Inferior parietal cortex (tissue), 1 donor: ENCODE results near the gene C12orf57.
"Not testable (repeated sequence)": the region's sequence is repeated elsewhere in the genome, so short reads cannot be mapped to it uniquely, and the experiment has no call there.

Experiments used
- DNase-seq: peaks from one replicate; pipeline ENCODE4 v3.0.0-alpha.2; 2016; ENCODE audit errors: extremely low spot score

The C12orf57 gene, protein sequence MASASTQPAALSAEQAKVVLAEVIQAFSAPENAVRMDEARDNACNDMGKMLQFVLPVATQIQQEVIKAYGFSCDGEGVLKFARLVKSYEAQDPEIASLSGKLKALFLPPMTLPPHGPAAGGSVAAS

DNA sequence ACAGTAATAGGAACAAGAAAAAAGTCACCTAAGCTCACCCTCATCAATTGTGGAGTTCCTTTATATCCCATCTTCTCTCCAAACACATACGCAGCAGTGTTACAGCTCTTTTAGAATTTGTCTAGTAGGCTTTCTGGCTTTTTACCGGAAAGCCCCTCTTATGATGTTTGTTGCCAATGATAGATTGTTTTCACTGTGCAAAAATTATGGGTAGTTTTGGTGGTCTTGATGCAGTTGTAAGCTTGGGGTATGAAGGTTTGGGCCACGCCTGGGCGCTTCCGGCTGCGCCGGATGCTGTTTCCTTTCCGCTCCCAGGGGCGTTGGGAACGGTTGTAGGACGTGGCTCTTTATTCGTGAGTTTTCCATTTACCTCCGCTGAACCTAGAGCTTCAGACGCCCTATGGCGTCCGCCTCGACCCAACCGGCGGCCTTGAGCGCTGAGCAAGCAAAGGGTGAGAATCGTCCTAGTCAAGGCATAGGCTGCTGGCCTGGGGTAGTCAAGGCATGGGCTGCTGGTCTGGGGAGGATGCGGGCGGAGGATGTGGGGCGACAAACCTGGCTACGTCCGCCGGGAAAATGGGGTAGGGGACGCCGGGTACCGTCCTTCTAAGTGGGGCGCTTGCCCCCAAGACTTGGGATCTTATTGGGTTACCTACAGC lies at the start of gene C12orf57, which contains the start of gene RNU7-1:
C12orf57 (plus strand) TSS at position 301 of the 659 bp plus-strand sequence; CDS start at position 401, 100 bp downstream.
RNU7-1 (plus strand) TSS at position 95 of the 659 bp plus-strand sequence.
- peak; percentile 94 for DNase-seq

DNA sequence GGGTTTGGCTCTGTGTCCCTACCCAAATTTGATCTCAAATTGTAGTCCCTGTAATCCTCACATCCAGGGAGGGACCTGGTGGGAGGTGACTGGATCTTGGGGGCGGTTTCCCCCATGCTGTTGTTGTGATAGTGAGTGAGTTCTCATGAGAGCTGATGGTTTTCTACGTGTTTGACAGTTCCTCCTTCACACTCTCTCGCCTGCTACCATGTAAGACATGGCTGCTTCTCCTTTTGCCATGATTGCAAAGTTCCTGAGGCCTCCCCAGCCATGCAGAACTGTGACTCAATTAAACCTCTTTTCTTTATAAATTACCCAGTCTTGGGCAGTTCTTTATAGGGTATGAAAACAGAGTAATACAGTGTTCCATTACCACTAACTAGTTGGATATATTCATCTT lies 49.5 kb upstream of the C12orf57 start:
- no peak for DNase-seq

DNA sequence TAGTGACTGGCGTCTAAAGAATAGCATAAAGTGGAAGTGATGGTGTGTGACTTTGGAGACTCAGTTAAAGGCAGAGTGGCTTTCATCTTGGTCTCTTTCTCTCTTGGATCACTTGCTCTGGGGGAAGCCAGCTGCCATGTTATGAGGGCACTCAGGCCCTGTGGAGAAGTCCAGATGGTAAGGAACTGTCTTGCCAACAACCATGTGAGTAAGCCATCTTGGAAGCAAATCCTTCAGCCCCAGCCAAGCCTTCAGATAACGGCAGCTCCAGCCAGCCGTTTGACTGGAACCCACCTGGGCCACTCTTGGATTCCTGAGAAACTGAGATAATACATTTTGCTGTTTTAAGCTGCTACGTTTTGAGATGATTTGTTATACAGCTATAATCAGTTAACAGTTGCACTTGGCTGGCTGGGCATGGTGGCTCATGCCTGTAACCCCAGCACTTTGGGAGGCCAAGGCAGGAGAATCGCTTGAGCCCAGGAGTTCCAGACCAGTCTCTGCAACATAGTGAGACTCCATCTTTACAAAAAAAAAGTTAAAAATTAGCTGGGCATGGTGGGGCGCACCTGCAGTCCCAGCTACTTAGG lies 46.9 kb upstream of the C12orf57 start:
- no peak for DNase-seq

GRCh38 chr12:6899427-6899826 lies 44.4 kb upstream of the C12orf57 start:
- DNase-seq = no peak

DNA sequence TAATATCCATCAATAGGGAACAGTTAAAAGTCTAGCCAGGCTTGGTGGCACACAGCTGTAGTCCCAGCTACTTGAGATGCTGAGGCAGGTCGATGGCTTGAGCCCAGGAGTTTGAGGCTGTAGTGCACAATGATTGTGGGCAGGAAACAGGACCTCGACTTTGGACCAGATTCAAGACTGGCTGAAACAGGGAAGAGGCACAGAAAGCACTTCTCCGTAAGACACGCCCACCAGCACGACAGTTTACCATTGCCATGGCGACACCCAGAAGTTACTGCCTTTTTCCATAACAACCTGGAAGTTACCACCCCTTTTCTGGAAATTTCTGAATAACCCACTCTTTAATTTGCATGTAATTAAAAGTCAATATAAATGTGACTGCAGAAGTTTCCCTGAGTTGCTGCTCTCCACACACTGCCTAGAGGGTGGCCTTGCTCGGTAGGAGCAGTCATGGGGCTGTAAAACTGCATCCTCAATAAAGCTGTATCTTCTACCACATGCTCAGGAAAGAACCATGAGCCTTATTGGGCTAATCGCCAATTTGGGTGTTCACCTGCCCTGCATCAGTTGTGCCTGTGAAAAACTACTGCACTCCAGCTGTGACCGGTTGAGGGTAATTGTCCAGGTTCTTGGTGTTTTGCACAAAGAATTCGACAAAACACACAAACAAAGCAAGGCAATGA lies 43.8 kb upstream of the C12orf57 start:
- DNase-seq = no peak

- DNase-seq = no peak
These were observed 41.4 kb upstream of the C12orf57 start for GRCh38 chr12:6902448-6902847.

DNA sequence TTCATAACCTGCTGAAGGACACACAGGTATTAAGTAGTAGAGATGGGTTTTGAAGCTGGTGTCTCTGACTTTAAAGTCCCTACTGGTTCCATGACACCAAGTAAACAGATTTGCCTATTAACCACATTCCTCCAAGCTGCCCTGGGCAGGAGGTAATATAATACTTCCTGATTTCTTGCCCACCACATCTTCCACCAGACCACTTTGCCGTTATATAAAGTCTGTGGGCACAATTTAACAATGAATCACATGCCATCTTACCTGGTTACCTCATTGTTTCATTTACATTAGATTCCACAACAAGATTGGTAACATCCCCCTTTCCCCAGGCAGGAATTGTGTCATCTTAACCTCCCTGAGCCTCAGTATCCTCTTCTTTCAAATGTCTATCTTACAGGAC lies 40.1 kb upstream of the C12orf57 start:
- DNase-seq = no peak

DNA sequence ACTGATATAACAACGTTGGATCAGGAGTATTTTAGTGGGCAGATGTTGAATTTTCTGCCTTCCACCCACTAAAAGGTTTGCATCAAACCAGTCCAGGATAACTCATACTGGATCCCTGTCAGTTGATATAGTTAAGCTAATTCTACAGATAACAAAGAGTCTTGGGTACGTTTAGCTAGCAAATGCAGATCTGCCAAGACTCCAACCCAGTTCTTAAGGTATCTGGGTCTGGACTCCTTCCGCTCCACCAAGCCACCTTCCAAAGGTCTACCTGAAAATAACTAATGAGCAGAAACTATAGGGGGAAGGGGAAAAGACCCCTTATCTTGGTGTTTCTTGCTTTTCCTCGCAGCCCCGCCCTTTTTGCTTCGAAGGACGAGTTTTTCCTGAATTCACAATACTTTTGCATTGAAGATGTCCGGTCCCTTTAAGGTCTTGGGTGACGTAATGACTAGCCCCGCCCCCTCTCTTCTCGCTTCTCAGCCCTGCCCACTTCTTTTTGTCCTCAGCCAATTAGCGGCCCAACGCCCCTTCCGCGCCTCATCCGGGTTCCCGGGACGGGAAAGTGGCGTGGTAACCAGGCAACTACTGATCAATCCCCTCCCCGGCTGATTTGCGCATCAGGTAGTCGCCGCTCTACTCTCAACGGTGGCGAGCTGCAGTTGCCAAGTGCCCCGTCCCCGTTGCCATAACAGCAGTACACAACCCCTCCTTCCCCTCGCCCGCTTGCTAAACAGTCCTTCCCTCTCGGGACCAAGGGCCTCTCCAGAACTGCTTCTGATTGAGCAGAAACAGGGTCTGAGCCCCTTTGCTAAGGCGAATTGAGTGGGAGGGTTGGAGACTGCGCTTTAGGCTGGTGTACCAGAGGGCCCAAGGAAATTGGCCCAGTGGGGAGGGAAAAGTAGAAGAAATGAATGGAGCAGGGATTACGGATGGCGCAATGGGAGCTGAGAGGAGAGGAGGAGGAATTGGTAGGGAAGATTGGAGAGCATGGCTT lies 39.2 kb upstream of the C12orf57 start, which contains the start of gene LRRC23:
LRRC23 (plus strand) TSS at position 543 of the 997 bp plus-strand sequence. CDS start 812 bp downstream, outside the sequence.
- peak; percentile 95 for DNase-seq

GRCh38 chr12:6905414-6906040 lies 38.3 kb upstream of the C12orf57 start:
- DNase-seq = no peak

DNA sequence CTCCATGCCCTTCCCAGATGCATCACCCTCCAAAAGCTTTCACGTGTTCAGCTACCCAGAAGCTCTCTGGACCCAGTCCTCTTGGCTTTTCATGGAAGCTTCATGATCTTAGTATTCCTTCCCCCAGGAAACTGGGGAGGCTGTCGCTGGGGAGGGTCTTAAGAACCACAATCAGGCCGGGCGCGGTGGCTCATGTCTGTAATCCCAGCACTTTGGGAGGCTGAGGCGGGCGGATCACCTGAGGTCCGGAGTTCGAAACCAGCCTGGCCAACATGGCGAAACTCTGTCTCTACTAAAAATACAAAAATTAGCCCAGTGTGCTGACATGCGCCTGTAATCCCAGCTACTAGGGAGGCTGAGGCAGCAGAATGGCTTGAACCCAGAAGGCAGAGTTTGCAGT lies 35.7 kb upstream of the C12orf57 start:
- DNase-seq = not testable (repeated sequence)

GRCh38 chr12:6909421-6910145 lies 34.2 kb upstream of the C12orf57 start:
- no peak for DNase-seq

DNA sequence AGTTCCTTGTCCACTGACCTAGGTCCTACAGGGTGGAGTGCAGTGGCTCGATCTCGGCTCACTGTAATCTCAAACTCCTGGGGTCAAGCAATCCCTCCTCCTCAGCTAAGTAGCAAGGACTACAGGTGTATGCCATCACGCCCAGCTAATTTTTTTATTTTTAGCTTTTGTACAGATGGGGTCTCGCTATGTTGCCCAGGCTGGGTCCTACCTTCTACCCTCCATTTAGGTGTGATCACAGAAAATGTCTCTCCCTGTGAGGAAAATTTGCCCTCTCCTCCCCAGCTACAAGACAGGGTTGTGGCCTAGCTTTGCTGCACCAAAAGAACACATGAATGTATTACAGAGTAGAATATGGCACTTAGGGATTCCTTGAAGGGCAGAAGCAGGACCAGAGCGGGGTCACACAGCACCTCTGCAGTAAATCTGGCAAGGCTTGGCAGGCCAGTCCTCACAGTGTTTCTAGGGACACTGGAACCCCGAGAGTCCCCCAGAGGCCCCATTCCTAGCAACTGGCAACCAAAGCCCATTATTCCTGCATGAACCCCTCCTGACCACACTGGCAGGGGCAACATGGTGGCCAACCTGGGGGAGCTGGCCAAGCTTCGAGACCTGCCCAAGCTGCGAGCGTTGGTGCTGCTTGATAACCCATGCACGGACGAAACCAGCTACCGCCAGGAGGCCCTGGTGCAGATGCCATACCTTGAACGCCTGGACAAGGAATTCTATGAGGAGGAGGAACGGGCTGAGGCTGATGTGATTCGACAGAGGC lies 31.5 kb upstream of the C12orf57 start:
- DNase-seq = no peak

DNA sequence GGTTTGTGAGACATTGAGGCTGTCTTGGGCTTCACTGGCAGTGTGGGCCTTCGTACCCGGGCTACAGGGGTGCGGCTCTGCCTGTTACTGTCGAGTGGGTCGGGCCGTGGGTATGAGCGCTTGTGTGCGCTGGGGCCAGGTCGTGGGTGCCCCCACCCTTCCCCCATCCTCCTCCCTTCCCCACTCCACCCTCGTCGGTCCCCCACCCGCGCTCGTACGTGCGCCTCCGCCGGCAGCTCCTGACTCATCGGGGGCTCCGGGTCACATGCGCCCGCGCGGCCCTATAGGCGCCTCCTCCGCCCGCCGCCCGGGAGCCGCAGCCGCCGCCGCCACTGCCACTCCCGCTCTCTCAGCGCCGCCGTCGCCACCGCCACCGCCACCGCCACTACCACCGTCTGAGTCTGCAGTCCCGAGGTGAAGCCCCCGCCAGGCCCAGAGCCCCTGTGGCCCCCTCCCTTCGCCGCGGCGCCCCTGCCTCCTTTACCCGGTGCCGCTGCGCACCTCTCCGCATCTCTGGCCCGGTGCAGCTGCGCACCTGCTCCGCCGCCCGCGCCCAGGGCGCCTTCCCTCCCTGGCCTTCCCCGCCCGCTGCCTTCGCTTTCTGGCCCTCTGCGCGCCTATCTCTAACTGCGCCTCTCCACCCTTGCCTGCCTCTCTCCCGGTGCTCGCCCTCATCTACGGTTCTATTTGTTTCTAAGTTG lies 29.4 kb upstream of the C12orf57 start, which contains the start of gene ENO2:
ENO2 (plus strand) TSS at position 335 of the 701 bp plus-strand sequence. CDS start 1,253 bp downstream, outside the sequence.
- DNase-seq = peak; percentile 58

DNA sequence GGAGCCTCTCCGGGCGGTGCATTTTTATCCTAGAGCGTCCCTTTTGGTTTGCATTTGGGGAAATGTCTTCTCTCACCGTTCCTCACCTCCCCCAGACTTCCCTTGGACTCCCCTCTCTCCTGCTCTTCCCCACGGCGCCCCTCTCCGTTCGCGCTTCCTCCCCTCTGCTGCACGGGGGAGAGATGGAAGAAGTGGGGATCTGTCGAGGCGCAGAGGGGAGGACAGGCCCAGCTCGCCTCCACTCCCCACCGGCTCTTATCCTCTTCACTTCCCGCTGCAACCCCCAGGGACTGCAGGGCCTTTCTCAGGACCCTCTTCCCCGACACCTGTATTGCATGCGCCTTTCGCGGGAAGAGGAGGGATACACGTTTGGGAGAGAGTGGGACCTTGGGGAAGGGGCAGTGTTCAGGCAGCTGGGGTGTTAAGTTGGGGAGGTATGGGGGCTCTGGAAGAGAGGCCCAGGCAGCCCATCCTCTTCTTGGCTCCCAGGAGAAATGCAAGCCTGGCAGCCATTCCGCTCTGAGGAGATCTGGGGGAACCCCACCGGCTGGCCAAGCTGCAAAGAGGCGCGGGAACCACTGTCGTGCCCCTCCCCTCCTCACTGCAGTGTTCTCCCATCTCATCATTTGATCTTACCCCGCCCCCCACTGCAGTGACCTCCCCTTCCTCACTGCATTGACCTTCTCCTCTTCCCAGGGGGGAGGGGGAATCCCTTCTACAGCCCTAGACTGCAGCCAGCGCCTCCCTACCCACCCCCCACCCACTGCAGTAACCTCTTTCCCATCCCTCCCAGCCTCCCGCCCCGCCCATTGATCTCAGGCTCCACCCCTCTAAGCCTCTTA lies 28.7 kb upstream of the C12orf57 start:
- DNase-seq = no peak

- no peak for DNase-seq
These were observed 28.0 kb upstream of the C12orf57 start for GRCh38 chr12:6915789-6916285.

DNA sequence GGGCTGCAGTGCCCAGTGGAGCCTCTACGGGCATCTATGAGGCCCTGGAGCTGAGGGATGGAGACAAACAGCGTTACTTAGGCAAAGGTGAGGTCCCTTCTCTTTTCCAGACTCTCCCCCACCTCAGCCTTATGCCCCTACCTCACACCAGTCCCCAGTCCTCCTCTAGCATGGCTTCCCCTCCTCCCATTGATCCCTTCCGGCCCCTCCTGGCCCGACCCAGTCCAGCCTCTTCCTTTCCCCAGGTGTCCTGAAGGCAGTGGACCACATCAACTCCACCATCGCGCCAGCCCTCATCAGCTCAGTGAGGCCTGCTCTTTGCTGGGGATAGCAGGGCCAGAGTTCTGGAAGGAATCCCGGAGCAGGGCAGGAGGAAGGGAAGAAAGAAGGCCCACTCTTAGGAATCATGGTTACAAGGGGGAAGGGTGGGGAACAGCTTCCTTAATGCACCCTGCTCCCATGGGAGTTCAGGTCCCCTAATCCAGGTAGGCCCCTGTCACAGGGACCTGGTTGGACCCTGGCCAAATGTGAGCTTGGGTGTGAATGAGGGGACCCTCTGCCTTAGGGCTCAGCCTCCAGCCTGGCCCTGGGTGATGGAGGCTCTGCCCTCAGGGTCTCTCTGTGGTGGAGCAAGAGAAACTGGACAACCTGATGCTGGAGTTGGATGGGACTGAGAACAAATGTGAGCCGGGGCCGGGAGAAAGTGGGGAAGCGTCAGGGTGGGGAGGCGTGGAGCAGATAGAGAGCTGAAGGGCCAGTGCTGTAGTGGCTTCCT lies 27.2 kb upstream of the C12orf57 start:
- DNase-seq = no peak
